ENCODE results near the gene OTOS. TPM values are rescaled to one million over a fixed set of nuclear protein-coding genes. Genes with fewer than 3 reads are reported as not detected.

OTOS gene
- not detected for total RNA-seq

DNA sequence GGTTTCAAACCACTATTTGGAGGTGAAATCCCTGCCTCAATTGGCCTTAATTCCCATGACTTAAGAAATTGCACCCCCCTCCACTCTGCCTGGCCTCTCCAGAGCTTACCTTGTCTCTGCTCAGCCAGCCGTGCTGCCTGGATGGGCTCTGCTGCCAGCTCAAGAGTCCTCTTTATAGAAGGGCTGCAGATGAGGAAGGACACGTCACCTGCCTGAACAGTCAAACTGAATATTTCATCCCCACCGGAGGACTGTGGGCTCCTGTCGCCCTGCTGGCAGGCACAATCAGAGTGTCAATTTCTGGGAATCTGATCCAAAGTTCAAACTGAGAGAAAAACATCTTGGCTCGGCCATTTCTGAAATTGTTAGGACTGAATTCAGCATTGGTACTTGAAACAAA is at the start of gene OTOS:
TSS of gene OTOS (minus strand) at position 148 of the 400 bp plus-strand sequence. CDS start 332 bp downstream, outside the sequence.
- Mint-ChIP-seq H3K9me3 (no peaks in the 10 kb centered on the region), H3K27ac (no peak within 1 kb of the TSS), H3K36me3 (peaks cover 2 to 7% of the 10 kb centered on the region in 2 donors)
- no peak for ATAC-seq
- DNase-seq (ENCODE audit: low spot score in 2 of 2) = peak in 1 of 2 donors; percentile 16

DNA sequence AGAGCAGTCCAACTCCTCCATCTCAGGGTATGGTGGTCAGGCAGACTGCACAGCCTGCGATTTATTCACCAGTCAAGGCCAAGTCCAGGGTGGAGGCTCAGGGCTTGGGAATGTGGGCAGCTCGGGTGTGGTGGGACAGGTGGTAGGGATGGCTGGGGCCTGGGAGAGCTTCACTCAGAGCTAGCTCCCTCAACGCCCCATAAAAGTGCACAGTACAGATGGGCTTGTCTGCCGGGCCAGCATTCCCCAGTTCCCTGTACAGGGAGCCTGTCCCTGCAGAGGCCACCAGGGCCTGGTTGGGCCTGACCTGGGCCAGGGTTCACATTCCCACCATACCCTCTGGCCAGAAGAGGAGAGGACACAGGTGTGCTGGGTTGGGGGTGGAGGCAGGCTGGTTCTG is 49.2 kb upstream of the OTOS start:
- no peak overlapping the region for H3K27ac Mint-ChIP-seq
- peaks cover 8 to 14% of the 10 kb centered on the region in 2 donors for H3K9me3 Mint-ChIP-seq
- ATAC-seq (no peak), DNase-seq (ENCODE audit: low spot score in 2 of 2) (peak in 1 of 2 donors; percentile 25)
- H3K36me3 Mint-ChIP-seq = no peaks in the 10 kb centered on the region

DNA sequence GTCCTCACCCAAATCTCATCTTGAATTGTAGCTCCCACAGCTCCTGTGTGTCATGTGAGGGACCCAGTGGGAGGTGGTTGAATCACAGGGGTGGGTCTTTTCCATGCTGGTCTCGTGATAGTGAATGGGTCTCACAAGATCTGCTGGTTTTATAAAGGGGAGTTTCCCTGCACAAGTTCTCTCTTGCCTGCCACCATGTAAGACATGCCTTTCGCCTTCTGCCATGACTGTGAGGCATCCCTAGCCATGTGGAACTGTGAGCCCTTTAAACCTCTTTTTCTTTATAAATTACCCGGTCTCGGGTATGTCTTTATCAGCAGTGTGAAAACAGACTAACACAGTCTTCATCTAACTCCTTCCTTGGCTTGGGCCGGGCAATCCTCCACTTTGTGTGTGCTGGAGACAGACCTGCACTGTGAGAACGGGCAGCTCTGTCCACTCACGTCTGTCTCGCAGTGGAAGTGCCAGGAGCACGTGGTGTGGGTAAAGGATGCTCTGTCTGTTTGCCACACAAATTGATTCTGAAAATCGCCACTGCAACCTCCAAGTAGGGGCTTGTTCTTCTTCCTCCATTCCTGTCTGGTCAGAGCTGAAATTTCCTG is 47.6 kb upstream of the OTOS start:
- H3K9me3 Mint-ChIP-seq = peaks cover 8 to 14% of the 10 kb centered on the region in 2 donors
- peak in 1 of 2 donors; percentile 20 for DNase-seq (ENCODE audit: low spot score in 2 of 2)
- ATAC-seq = no peak
- no peak overlapping the region for H3K27ac Mint-ChIP-seq
- H3K36me3 Mint-ChIP-seq = no peaks in the 10 kb centered on the region

DNA sequence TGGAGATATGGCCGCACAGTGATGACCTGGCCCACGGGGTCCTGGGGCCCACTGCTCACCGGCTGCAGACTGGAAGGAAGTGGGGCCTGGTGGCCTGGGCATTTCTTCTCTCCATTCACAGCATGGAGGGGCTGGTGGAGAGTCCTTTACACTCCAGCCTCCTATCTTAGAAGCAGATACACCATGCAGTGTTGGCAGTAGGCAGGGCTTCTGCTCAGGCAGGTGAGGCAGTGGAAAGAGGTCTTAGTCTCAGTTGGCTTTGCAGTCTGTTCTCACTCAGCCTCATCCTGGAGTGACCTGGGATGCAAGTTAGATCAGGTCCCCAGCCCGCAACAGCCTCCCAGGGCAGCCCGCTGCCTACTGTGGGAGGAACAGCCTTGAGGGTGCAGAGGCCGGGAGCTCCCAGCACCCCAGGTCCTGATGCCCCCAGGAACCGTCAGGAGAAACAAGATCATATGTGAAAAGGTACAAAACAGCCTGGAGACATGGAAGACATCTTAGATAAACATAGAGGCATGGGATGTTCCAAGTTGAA is 45.8 kb upstream of the OTOS start:
- Mint-ChIP-seq H3K36me3 (no peaks in the 10 kb centered on the region), H3K9me3 (peaks cover 8 to 14% of the 10 kb centered on the region in 2 donors)

DNA sequence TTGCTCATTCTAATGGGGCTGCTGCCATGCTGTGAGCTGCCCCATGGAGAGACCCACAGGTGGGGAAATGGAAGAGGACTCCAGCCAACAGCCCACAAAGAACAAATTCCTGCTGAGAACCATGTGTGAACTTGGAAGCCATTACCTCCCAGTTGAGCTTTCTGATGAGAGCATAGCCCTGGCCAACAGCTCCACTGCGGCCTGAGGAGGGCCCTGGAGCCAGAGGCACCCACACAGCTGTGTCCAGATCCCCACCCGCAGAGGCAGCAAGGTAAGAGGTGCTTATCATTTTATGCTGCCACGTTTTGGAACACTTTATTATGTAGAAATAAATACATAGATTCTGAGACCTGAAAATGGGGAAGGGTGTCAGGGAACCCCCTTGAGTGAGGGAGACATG is 44.2 kb upstream of the OTOS start:
- Mint-ChIP-seq H3K9me3 (peaks cover 8 to 14% of the 10 kb centered on the region in 2 donors), H3K36me3 (no peaks in the 10 kb centered on the region), H3K27ac (no peak overlapping the region)
- peak in 1 of 2 donors; percentile 11 for DNase-seq (ENCODE audit: low spot score in 2 of 2)
- ATAC-seq = no peak

More for the DNA sequence above, 45.8 kb upstream of the OTOS start:
- H3K27ac Mint-ChIP-seq = peak overlapping the region in 1 of 2 donors; percentile 55
- ATAC-seq = no peak
- peak in 1 of 2 donors; percentile 37 for DNase-seq (ENCODE audit: low spot score in 2 of 2)

DNA sequence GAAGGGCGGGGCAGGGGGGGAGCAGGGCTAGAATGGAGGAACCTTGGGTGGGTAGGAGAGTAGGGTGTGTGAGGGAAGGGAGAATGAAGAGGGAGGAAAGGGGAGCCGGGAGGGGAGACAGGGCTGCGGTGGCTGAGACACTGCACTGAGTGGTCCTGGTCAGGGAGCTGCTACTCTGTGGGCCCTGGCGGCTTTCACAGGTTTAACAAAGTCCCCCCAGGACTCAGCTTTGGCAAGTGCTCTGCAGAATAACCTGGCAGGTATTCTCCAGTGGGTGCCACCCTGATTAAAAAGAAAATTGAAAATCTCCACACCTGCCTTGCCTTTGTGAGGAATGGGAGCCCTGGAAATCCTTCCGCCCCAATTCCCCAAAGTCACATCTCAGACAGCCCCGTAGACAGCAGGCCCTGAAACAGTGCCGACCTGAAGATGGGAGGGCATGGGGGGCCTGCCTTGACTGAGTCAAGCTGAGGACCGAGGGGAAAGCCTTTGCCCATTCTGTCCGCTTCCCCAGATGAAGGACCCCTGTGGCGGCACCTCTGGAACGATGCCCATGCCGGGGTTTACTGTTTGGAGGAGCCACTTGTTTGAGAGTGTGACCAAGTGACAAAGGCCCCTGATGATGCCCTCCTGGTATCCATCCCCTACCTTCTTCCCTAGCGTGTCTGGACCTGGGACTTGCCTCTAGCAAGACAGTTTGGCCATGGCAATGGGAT is 43.6 kb upstream of the OTOS start:
- no peak overlapping the region for H3K27ac Mint-ChIP-seq
- ATAC-seq (no peak), DNase-seq (ENCODE audit: low spot score in 2 of 2) (no peak)
- no peaks in the 10 kb centered on the region for H3K36me3 Mint-ChIP-seq
- peaks cover 8 to 14% of the 10 kb centered on the region in 2 donors for H3K9me3 Mint-ChIP-seq

DNA sequence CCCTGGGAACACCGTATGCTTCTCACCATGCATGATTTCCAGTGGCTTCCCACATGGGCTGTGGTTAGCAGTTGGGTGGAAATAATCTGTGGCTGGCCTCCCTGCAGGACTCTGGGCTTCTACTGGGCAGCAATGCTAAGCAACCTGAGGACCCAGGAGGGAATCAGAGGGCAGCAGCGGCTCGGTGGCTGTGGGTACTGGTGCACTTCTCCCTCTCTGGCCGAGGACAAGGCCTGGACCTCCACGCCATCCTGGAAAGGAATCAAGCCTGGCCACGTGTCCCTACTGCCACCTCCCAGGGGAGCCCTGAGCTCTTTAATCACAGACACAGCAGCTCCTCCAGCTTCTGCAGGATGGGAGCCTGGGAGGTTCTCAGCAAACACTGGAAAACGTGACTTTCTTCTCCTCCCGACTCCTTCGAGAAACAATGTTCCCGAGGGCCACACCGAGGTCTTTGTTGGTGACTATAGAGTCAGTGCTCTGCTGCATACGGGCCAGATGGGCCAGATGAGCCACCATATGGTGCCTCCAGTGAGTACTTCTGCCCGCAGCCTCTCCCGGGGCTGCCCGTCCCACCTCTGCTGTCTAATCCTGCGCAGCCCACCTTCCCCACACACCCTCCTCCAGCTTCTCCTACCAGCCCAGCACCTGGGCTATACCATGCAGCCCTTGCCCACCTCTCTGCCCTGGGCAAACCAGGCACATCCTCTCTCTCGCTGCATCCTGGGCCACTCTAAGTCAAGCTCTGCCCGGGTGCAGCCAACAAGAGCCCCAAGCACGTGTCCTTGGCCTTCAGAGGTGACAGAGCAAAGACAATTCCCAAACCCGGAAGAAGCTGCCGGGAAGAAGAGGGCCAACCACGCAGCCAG is 42.8 kb upstream of the OTOS start:
- Mint-ChIP-seq H3K27ac (no peak overlapping the region), H3K36me3 (no peaks in the 10 kb centered on the region), H3K9me3 (peaks cover 7 to 12% of the 10 kb centered on the region in 2 donors)
- DNase-seq (ENCODE audit: low spot score in 2 of 2) (peak in 1 of 2 donors; percentile 48), ATAC-seq (no peak)

DNA sequence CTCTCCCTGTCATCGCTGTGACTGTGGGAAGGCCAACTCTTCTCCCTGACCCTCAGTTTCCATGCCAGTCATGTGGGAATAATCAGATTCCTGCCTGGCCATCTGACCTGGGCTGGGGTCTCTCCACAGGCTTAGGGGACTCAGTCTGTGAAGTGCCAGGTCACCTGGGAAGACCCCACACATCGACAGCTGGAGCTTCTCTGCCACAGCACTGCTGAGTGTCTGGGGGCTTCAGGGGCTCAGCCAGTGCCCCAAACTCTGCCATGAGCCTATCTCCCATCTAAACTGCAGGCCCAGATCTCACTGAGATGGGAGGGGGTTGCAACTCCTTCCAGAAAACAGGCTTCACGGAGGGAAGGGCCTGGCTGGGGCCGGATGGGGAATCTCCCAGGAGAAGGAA is 42.0 kb upstream of the OTOS start:
- ATAC-seq (no peak), DNase-seq (ENCODE audit: low spot score in 2 of 2) (peak in 1 of 2 donors; percentile 14)
- no peaks in the 10 kb centered on the region for H3K36me3 Mint-ChIP-seq
- no peak overlapping the region for H3K27ac Mint-ChIP-seq
- H3K9me3 Mint-ChIP-seq = peaks cover 0 to 5% of the 10 kb centered on the region in 2 donors

DNA sequence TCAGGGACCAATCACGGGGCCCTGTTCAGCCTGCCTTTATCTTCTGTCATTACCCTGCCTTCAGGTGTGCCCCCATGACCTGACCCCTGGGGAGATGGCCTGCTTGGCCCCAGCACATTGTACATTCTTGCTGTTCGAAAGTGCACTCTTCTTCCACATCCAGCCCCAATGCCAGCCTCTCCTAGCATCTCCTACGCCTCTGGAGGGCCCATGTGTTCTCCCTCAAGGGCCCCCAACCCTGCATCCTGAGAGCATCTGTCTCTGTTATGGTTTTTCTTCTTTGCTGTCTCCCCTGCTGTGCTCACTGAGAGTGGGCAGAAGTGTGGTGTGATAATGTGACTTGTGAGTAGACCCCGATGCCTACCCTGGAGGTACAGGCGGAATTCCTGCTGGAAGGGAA is 41.5 kb upstream of the OTOS start:
- DNase-seq (ENCODE audit: low spot score in 2 of 2) (no peak), ATAC-seq (no peak)
- peaks cover 0 to 4% of the 10 kb centered on the region in 2 donors for H3K9me3 Mint-ChIP-seq
- no peak overlapping the region for H3K27ac Mint-ChIP-seq
- H3K36me3 Mint-ChIP-seq = no peaks in the 10 kb centered on the region

DNA sequence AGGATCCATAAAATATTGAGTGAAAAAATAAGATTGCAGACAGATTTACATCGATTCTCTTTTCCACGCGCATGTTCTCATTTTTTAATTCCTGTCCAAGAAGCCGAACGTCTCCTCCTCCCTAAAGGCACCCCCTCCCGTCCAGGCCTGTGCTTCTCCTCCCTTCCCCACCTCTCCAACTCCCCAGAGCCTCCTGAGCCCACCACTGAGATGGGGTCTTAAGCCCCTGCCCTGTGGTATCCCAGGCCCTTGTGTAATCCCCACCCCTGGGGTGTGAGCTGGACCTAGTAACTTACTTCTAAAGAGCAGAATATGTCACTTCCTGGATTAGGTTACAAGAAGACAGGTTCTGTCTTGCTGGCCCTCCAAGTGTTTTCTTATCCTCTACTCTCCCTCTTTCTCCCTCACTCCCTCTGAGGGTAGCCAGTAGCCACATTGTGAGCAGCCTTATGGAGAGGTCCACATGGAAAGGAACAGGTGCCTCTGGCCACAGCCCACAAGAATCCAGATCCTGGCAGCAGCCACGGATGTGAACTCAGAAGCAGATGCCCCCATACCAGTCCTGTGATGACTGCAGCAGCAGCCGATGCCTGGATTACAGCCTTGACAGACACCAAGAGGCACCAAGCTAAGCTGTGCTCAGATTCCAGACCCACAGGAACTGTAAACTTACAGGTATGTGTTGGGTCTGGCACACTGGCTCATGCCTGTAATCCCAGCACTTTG is 39.6 kb upstream of the OTOS start:
- H3K36me3 Mint-ChIP-seq = no peaks in the 10 kb centered on the region
- H3K9me3 Mint-ChIP-seq = no peaks in the 10 kb centered on the region
- ATAC-seq = no peak

DNA sequence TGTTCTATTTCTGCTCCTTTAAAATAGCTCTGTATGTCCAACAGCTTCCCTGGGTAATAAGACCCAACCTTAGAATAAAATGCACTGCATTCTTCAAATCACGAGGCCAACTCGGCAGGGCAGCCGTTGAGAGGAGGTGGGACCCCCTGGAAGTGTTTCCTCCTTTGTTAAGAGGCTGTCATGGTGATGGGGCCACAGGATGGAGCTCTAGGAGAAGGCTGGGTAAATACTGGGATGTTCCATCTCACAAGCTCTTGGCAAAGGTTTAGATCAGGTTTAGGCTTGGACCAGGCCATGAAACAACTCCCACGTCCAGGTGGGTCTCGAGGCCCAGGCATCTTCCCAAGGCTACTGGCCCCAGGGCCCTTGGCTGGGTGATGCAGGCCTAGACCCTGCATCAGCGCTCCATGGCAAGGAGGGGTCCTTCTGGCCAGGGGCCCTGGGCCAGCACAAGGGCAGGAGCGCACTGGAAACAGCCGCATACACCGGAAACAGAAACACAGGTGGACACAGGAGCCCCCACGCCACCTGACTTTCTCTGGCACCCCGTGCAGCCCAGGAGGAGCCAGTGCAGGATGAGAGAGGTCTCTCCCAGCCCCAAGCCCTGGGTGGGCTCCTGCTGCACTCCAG is 38.8 kb upstream of the OTOS start:
- no peaks in the 10 kb centered on the region for H3K36me3 Mint-ChIP-seq
- H3K9me3 Mint-ChIP-seq = no peaks in the 10 kb centered on the region
- no peak for ATAC-seq
- DNase-seq (ENCODE audit: low spot score in 2 of 2) = no peak
- no peak overlapping the region for H3K27ac Mint-ChIP-seq

More for the DNA sequence above, 39.6 kb upstream of the OTOS start:
- DNase-seq (ENCODE audit: low spot score in 2 of 2) = no peak
- no peak overlapping the region for H3K27ac Mint-ChIP-seq

DNA sequence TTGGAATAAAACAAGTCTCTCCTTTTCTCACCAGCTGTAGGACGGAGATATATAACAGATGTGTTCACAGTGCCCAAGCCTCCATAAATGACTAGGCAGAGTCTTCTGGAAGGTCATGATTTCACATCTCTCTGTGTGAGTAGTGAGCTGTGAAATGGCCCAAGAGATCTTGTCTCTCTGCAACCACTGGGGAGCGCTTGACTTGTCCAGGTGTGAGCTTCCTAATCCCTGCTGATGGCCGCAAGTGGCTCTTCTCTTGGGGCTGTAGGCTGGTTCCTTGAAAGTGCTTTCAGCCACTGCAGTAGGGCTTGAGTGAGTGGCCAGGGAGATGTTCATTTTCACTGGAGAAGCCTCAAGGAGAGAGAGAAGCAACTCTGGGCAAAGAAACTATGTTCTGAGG is 38.1 kb upstream of the OTOS start:
- no peaks in the 10 kb centered on the region for H3K36me3 Mint-ChIP-seq
- no peak for ATAC-seq
- no peak for DNase-seq (ENCODE audit: low spot score in 2 of 2)
- H3K27ac Mint-ChIP-seq = no peak overlapping the region
- no peaks in the 10 kb centered on the region for H3K9me3 Mint-ChIP-seq

DNA sequence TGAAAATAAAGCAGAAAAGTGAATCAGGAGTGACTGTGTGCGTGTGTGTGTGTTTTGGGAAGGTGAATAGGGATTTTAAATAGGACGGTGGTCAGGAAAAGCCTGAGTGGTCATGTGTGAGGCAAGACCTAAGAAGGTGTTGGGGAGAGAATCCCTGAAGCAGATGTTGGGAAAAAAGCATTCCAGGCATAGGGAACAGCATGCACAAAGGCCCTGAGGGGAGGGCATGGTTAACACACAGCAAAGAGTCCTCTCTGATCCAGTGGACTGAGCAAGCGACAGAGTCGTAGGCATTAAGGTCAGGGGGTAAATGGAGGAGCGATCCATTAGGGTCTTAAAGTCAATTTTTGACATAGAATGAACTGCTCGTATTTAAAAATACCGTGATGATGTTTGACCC is 34.0 kb upstream of the OTOS start:
- no peak overlapping the region for H3K27ac Mint-ChIP-seq
- no peaks in the 10 kb centered on the region for H3K36me3 Mint-ChIP-seq
- no peak for ATAC-seq
- no peaks in the 10 kb centered on the region for H3K9me3 Mint-ChIP-seq
- DNase-seq (ENCODE audit: low spot score in 2 of 2) = no peak

DNA sequence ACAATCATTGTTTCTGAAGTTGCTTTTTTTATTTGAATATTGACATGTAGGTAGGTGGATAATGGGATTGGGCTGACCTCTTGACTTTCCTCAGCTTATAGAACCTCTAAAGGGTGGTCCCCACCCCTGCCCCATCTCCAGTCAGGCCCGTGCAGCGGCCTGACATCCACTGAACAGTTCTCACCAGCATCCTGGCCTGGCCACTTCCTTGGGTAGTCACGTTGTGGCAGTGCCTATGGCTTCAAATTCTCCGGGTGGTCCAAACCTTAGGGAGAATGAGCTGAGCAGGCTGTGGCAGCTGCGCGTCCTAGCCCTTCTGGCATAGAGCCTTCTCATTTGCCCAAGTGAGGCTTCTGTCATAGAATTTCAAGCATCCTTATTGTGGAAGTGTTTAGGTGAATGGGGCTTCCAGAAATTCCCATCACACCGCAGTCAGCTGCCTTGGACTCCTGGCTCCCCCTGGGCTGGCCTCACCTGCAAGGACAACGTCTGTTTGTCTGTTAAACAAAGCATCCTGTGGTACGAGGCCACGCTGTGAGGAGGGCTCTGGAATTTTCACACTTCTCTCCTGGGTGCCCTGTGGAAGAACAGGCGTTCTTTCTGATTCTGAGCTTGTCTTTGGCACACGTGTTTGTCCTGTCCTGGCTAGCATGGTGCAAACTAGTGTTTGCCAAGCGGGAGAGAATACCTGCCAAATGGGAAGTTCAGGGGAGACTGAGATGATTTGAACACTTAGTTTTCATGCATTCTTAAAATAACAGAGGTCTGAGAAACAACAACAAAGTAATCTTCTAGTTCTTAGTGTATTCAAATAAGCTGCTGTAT is 31.8 kb upstream of the OTOS start:
- no peak for ATAC-seq
- no peaks in the 10 kb centered on the region for H3K36me3 Mint-ChIP-seq
- H3K27ac Mint-ChIP-seq = no peak overlapping the region

DNA sequence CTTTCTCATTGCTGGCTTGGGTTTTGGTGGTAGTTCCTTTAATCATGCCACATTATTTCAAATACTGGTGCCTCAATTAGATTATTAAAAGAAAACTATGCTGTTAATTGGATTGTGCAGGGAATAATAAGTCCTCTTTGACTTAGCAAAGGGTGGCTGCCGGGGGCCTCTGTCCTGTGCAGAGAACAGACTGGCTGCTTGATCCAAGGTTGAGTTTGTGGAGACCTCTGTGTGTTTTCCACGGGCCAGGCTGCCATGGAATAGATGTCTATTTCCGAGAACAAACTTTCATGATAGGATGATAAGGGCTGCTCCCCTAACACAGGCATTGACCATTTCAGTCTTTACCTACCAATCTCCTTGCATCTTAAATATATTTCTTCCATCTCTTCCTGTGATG is 30.4 kb upstream of the OTOS start:
- no peaks in the 10 kb centered on the region for H3K9me3 Mint-ChIP-seq
- DNase-seq (ENCODE audit: low spot score in 2 of 2) (no peak), ATAC-seq (no peak)
- H3K27ac Mint-ChIP-seq = no peak overlapping the region
- no peaks in the 10 kb centered on the region for H3K36me3 Mint-ChIP-seq

More for the DNA sequence above, 31.8 kb upstream of the OTOS start:
- no peak for DNase-seq (ENCODE audit: low spot score in 2 of 2)
- no peaks in the 10 kb centered on the region for H3K9me3 Mint-ChIP-seq

Data from activated naive CD4-positive, alpha-beta T cell treated with anti-CD3 and anti-CD28 coated beads, Interleukin-2, amount 50 U/mL, for 72 hours (primary cell).